NCI-H69 (cell line): Measurements from ENCODE around the gene ADCY10.

ENCODE experiments used
- DNase-seq: peaks from one replicate; lab custom pipeline; 2025; lab: John Stamatoyannopoulos, UW

ADCY10 gene

DNA sequence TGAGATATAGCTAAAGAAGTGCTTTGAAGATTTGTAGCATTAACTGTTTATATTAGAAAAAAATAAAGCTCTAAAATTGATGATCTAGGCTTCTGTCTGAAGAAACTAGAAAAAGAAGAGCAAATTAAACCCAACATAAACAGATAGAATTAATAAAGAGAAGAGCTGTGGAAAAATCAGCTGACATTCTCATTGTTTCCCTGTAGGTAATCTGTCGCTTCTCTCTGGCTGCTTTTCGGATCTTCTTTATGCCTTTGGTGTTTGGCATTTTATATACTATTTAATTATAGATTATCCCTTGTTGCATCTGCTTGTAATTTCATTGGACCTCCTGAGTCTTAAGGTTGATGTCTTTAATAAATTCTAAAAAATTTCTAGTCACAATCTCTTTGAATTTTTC is 132.4 kb downstream of the ADCY10 start:
- no peak for DNase-seq

DNA sequence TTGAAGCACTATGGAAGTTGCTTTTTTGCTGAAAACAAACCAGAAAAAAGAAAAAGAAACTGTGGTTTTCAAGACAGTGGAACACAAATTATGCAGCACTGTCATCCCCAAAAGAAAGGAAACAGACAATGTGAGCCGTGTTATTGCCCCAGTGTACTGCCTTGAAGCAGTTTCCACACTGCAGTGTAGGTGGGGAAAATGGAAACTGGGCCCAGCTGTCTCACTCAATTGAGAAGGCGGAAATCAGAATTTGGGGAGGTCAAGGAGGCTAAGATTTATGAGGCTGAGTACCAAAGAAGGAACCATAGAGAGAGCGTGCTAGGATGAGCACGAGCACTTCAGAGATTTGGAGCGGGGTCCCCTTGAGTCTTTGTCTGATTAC is 136.7 kb downstream of the ADCY10 start:
- DNase-seq, result no peak

DNA sequence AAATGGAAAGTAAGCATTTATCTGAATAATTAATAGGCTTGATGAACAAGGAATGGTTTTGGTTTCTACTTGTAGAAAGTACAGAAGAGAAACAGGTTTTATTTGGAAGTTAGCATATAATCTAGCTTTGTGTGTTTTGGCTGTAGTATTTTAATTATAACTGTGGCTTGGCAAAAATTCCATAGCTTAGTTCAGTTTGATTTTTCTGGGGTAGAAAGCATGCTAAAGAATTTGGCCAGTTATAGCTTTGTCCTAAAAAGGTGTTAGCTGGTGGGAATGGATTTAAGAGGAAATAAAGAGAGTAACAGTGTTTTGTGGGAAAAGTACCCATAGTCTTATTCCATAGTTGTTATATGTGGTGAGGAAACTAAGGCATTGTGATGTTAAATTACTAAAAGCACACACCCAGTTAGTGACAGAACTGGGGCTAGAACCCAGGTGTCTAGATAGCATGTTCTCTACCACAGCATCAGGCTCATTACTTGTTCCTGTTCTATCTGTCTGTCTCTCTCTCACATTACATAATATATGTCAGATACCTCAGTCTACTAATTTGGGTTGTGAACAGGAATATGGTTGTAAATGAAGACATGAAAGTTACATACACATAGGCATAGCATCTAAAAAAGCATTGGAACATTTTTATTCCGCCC is 137.2 kb downstream of the ADCY10 start:
- DNase-seq, result no peak

DNA sequence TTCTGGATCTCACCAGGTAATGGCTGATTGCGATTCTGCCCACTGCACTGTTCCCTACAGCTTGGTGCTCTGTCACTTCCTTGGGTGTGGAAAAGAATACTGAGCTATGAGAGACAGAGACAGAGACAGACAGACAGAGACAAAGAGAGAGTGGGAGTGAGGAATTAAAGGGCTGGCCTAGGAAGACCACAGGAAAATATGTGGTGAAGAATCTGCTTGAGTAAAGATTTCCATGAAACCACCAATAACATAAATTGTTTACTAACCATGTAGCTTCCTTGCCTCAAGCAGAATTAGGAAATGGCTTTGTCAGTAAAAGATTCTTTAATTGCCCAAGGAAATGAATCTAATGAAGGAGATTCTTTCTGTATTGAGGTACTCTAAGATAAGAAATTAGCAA is 137.8 kb downstream of the ADCY10 start:
- DNase-seq, result no peak

DNA sequence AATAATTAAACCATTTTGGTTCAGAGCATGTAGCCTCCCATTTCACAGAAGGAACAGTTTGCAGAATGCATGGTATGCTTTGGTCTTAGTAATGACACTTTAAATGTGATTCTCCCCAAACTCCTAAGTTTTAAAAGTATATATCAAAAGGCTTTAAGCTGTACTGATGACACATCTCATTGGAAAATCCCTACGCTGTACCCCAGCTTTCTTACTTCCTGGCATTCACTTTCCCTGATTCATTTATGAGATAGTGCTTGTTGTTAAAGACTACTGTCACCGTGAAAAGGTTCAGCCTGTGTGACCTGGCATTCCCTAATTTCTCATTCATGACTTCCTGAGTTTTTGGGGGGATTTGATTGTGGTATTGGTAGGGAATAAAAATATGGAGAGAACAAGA is 138.8 kb downstream of the ADCY10 start:
- DNase-seq, result no peak

DNA sequence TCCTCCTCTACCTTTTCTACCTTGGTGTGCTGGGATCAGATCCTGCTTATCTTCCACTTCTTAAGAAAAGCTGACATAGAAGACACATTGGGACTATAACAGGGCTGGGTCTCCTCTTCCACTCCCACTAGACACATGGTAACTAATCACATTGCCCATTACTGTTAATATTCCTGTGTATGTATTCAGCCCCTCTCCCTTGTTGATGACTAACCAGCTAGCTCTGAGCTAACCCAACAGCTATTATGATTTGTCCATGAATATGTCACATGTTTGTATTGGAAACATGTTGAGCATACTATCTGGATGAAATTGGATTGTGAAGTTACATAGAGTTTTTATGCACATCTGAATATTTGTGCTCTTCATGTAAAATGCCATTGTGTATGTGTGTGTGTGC is 139.2 kb downstream of the ADCY10 start:
- DNase-seq, result no peak

DNA sequence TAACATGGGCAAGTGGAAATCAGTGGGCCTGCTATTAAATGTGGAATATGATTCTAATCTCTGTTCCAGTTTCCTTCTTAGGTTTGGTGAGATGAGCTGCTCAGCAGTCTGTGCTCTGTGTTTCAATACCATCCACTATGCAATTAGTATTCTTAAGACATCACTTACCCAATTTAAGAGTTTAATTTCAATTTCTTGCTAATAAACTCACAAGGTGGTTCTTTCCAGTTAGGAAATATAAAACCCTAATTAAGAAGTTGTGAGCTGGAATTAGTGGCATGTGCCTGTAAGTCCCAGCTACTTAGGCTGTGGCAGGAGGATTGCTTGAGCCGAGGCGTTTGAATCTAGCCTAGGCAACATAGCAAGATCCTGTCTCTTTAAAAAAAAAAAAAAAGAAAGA is 140.4 kb downstream of the ADCY10 start:
- no peak for DNase-seq

DNA sequence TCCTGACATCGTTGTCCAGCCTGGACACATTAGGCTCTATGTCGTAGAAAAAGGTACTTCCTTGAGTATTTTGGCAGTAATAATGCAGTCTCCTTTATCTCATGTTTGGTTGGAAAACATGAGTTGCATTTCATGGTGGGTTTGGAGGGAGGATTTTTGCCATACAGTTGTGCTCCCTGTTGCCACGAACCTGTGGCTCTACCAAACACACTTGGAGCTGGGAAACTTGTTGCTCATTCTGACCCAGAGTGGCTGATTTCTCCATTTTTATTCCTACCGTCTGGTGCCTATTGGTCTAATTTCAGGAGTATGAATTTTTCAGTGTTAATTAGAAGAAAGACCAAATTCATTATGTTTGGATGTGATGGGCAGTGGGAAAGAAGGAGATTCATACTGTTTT is 141.5 kb downstream of the ADCY10 start:
- DNase-seq, result no peak

DNA sequence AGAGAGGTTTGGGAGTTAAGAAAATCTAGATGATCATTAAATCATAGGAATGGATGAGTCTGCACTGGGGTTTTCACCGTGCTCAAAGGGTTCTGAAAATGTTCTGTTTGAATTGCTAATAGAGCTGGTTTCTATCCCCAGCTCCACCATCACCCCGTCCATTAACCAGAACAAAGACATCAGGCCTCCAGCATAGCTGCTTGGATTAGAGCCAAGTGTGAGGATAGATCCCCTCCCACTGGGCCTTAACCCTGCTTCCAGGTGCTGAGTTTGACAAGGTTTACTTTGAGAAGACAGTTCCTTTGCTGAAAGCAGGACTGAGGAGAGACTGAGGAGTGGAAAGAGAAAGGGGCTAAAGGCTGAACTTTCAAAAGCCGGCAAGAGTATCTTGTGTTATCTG is 143.8 kb downstream of the ADCY10 start:
- DNase-seq, result peak; percentile 91

DNA sequence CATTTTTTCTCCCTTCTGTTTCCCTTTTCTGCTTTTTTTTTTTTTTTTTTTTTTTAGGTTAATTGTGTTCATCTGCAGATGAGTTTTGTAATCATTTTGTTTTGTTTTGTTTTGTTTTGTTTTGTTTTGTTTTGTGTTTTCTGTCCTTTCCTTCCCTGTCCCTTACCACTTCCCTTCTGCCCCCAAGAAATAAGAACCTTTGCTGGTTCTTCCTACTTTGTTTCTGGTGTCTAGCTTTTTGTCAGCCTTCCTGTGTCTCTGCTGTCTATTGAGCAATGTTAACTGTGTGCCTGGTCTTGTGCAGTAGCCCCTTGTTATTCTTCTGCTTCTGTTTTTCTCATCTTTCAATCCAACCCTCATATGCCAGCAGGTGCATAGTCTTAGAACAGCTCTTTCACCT is 146.2 kb downstream of the ADCY10 start:
- DNase-seq, result no peak

DNA sequence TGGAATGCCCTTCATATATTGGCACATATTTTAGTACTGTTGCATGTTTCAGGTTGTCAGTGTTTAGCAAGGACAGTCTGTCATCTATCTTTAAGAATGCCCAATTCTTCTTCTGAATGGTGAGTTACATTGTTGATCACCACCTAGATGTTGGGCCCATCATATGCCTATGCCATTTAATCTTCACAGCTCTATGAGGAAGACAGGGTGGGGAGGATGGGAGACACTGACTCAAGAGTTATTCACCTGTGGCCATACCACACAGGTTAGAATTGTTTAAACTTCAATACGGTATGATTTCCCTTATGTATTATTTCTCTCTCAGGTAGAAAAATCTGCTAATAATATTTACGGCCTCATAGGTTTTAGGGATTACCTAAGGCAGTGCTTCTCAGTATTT is 147.4 kb downstream of the ADCY10 start:
- DNase-seq, result no peak

DNA sequence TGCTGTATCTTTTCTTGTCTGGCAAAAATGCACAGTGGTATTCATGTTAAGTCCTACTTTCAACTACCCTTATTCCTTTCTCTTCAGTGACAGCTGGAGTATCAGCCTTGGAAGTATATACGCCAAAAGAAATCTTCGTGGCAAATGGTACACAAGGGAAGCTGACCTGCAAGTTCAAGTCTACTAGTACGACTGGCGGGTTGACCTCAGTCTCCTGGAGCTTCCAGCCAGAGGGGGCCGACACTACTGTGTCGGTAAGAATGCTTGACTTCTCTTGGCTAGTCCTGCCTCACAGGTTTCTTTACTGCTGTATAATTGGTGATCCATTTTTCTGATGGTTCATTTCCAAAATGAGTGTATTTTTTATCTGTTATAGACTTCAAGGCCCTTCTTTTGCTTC is 148.4 kb downstream of the ADCY10 start:
- no peak for DNase-seq

DNA sequence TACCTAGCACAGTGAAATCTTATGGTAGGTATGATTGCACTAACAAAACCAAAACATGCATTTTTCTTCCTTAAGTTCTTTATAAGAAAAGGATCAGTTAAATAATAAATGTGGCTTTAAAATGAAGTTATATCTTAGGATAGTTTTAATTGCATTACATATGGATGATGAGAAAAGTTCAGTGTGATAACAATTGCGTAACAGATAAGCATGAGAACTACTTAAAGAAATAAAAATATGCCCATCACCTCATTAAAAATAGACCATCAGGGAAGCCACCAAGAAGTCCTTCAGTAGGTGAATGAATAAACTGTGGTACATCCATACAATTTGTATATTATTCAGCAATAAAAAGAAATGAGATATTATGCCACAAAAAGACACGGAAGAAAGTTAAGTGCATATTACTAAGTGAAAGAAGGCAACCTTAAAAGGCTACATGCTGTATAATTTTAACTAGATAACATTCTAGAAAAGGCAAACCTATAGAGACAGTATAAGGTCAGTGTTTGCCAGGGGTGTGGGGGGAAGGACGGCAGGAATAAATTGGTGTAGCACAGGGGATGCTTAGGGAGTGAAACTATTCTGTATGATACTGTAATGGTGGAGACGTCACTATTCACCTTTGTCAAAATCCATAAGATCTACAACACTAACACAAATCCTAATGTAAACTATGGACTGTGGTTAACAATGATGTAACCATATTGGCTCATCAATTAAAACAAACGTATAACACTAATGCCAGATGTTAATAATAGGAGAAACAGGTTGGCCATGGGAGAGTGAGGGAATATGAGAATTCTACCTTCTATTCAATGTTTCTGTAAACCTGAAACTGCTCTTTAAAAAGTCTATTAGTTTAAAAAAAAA is 149.2 kb downstream of the ADCY10 start:
- DNase-seq, result no peak

DNA sequence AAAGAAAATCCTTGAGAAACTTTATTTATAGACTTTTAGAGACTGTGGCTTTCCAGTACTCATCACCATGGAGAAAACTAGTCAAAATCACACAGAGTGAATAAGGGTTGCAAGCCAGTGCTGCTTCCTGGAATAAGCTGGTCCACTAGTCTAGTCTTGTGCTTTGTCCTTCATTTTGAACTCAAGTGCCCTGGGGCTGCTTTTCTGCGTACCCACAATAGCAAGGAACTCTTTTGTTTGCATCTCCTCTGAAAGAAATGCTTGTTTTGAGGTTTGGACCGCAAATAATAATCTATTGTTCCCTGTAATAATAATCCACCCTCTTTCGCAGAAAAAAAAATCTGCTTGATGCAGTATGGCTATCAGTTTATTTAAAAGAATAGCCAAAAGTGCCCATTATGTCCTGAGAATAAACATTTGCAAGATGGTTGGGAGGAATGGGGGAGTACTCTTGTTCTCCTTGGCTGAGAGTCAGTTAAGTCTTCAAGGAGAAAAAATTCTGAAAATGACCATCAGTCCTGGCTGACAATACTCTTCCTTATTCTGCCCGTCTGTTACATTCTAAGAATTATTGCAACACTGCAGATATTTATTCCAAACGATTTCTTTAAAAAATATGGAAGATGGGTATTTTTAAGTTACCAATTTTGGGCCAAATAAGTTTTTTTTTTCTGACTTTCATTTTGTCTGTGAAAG is 150.3 kb downstream of the ADCY10 start:
- peak; percentile 41 for DNase-seq

DNA sequence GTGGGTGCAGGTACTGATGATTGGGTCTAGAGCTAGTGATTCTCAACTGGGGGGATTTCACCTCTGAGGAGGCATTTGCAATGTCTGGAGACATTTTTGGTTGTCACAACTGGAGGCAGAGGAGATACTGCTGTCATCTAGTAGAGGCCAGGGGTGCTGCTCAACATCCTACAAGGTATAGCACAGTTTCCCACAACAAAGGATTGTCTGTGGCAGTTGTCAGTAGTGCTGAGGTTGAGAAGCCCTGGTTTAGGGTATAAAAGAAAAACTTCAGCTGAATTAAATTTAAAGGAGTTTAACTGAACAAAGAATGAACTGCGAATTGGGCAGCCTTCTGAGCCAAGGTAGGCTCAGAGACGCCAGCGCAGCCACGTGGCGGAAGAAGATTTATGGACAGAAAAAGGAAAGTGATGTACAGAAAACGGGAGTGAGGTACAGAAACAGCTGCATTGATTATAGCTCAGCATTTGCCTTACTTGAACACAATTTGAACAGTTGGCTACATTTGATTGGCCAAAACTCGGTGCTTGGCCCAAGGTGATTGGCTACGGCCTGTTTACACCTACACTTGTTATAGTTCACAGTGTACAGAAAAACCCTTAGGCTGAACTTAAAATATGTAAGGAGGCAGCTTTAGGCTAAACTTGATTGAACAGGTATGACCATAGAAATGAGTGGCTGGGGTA is 151.7 kb downstream of the ADCY10 start:
- no peak for DNase-seq

DNA sequence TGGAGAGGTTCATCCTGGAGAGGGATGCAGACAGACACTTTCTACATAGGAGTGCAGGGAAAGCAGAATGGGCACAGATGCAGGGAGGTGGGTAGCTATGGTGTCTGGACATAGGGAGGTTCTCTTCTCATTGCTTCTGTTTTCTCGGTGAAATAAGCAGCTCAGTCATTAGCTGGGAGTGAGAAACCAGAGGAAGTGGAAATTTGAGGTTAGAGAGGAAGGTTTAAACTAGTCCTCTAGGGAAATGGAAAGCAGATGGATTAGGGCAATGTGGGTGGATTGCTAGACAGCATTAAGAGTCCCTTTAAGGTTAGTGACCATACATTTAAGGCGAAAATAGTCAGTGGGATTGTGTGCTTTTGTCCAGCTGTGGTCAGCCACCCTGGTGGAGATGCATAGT is 152.5 kb downstream of the ADCY10 start:
- DNase-seq, result peak; percentile 51
